ENCODE results near the gene EDNRA. TPM values are rescaled to one million over a fixed set of nuclear protein-coding genes. Genes with fewer than 3 reads are reported as not detected.

Gene EDNRA
- total and polyA plus RNA-seq, 2 donors (not counting 3 experiments of a cell fraction or from before 2014, with no cell fraction given), result 0.01 TPM; not detected in 1

GRCh38 chr4:147582386-147583060 lies 101.6 kb downstream of the EDNRA start:
- Histone ChIP-seq H3K27ac (ENCODE audit: insufficient read depth, low read depth, low read length) (no peak overlapping the region), H2AFZ (ENCODE audit: low read depth, low read length) (no peak overlapping the region), H4K20me1 (replicated peaks; ENCODE audit: control insufficient read depth, extremely low read depth, insufficient read depth, low read length) (no peaks in the 10 kb centered on the region), H3K79me2 (ENCODE audit: control insufficient read depth, insufficient read depth, low read length) (no peaks in the 10 kb centered on the region), H3K9me3 (replicated peaks; ENCODE audit: control insufficient read depth, insufficient read depth, low read length) (no peaks in the 10 kb centered on the region), H3K36me3 (ENCODE audit: control insufficient read depth in 2 of 2, extremely low read depth in 1 of 2, insufficient read depth in 2 of 2, low read length in 2 of 2) (no peaks in the 10 kb centered on the region), H3K4me1 (ENCODE audit: control insufficient read depth, extremely low read depth, insufficient read depth, low read length) (peaks cover 8% of the 10 kb centered on the region), H3K9ac (replicated peaks; ENCODE audit: extremely low read depth, insufficient read depth, low read length) (no peak overlapping the region), H3K4me2 (ENCODE audit: insufficient read depth, low read length) (no peak overlapping the region), H3K4me3 (replicated peaks in 1 of 3; ENCODE audit: insufficient read depth in 1 of 3, low read depth in 1 of 3, low read length in 3 of 3) (no peak overlapping the region), H3K27me3 (ENCODE audit: control insufficient read depth in 2 of 2, insufficient read depth in 2 of 2, low read length in 2 of 2) (no peaks in the 10 kb centered on the region), H3K9me1 (replicated peaks; ENCODE audit: control insufficient read depth, extremely low read depth, insufficient read depth, low read length) (no peaks in the 10 kb centered on the region)
- no peak for FAIRE-seq
- CTCF ChIA-PET, result interaction anchor here (1.3 to 3.5 kb wide), 5 partner anchors 7 to 421 kb away, joined by 3 to 28 read pairs (median 7); no protein-coding TSS in a partner anchor
- TF ChIP-seq, protein P1, sequence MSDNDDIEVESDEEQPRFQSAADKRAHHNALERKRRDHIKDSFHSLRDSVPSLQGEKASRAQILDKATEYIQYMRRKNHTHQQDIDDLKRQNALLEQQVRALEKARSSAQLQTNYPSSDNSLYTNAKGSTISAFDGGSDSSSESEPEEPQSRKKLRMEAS (IDR thresholded peaks at IDR 0.05; ENCODE audit: insufficient read depth, insufficient read length), result no peak
- TF ChIP-seq, protein P2, sequence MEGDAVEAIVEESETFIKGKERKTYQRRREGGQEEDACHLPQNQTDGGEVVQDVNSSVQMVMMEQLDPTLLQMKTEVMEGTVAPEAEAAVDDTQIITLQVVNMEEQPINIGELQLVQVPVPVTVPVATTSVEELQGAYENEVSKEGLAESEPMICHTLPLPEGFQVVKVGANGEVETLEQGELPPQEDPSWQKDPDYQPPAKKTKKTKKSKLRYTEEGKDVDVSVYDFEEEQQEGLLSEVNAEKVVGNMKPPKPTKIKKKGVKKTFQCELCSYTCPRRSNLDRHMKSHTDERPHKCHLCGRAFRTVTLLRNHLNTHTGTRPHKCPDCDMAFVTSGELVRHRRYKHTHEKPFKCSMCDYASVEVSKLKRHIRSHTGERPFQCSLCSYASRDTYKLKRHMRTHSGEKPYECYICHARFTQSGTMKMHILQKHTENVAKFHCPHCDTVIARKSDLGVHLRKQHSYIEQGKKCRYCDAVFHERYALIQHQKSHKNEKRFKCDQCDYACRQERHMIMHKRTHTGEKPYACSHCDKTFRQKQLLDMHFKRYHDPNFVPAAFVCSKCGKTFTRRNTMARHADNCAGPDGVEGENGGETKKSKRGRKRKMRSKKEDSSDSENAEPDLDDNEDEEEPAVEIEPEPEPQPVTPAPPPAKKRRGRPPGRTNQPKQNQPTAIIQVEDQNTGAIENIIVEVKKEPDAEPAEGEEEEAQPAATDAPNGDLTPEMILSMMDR (IDR thresholded peaks at IDR 0.05; ENCODE audit: extremely low read depth in 1 of 2, insufficient read depth in 1 of 2, low read depth in 1 of 2, low read length in 2 of 2), result no peak
- POLR2A ChIA-PET, result no interaction called here
- no TSS peak for BruUV-seq (replicated peaks)
- no peak for DNase-seq (ENCODE audit: low read depth, low spot score)
- intact Hi-C loops (cut with micrococcal nuclease), result no loop called here
- dilution Hi-C loops (cut with MboI; ENCODE audit: extremely low pct_ligation_motif_present, low sequenced_read_pairs), result no loop called here

DNA sequence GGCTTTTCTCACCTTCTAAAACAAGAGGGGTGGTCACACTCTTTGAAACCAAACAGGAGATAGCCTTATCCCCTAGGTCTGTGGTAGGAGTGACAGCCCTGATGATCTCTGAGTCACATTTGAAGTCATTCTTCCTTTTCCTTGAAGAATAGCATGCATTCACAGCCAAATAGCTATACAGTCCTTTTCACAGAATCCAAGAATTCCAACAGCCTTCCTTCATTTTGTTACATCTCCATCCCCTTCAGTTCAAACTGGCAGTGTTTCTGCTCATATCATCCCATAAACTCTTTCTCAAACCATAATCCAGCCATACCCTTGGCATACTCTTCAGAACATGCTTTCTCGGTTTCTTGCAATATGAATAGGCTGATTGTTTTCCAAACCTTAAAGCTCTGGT lies 103.0 kb downstream of the EDNRA start:
- Histone ChIP-seq H3K36me3 (ENCODE audit: control insufficient read depth in 2 of 2, extremely low read depth in 1 of 2, insufficient read depth in 2 of 2, low read length in 2 of 2) (no peaks in the 10 kb centered on the region), H3K27ac (ENCODE audit: insufficient read depth, low read depth, low read length) (no peak overlapping the region), H3K9ac (replicated peaks; ENCODE audit: extremely low read depth, insufficient read depth, low read length) (no peak overlapping the region), H2AFZ (ENCODE audit: low read depth, low read length) (no peak overlapping the region), H3K27me3 (ENCODE audit: control insufficient read depth in 2 of 2, insufficient read depth in 2 of 2, low read length in 2 of 2) (no peaks in the 10 kb centered on the region), H3K9me1 (replicated peaks; ENCODE audit: control insufficient read depth, extremely low read depth, insufficient read depth, low read length) (no peaks in the 10 kb centered on the region), H4K20me1 (replicated peaks; ENCODE audit: control insufficient read depth, extremely low read depth, insufficient read depth, low read length) (no peaks in the 10 kb centered on the region), H3K4me3 (replicated peaks in 1 of 3; ENCODE audit: insufficient read depth in 1 of 3, low read depth in 1 of 3, low read length in 3 of 3) (no peak overlapping the region), H3K79me2 (ENCODE audit: control insufficient read depth, insufficient read depth, low read length) (no peaks in the 10 kb centered on the region), H3K4me2 (ENCODE audit: insufficient read depth, low read length) (no peak overlapping the region), H3K4me1 (ENCODE audit: control insufficient read depth, extremely low read depth, insufficient read depth, low read length) (no peaks in the 10 kb centered on the region), H3K9me3 (replicated peaks; ENCODE audit: control insufficient read depth, insufficient read depth, low read length) (no peaks in the 10 kb centered on the region)
- TF ChIP-seq MYC (IDR thresholded peaks at IDR 0.05; ENCODE audit: low read depth, low read length) (no peak), FOS (IDR thresholded peaks at IDR 0.05; ENCODE audit: borderline replicate concordance, insufficient read depth, low read length) (no peak), POLR2AphosphoS5 (IDR thresholded peaks at IDR 0.05; ENCODE audit: insufficient read depth, low read depth, low read length) (no peak), POLR2A (IDR thresholded peaks at IDR 0.05; ENCODE audit: low read depth, low read length) (no peak), GATA2 (IDR thresholded peaks at IDR 0.05; ENCODE audit: insufficient read depth, insufficient read length, low read depth, low read length) (no peak), JUN (IDR thresholded peaks at IDR 0.05; ENCODE audit: borderline replicate concordance, insufficient read depth, insufficient read length, low read depth) (no peak), EZH2 (IDR thresholded peaks at IDR 0.05; ENCODE audit: borderline replicate concordance, low read depth, low read length, severe bottlenecking) (no peak)
- TF ChIP-seq, protein P2 (IDR thresholded peaks at IDR 0.05; ENCODE audit: extremely low read depth in 1 of 2, insufficient read depth in 1 of 2, low read depth in 1 of 2, low read length in 2 of 2), result no peak
- TF ChIP-seq, protein P1 (IDR thresholded peaks at IDR 0.05; ENCODE audit: insufficient read depth, insufficient read length), result no peak
- dilution Hi-C loops (cut with MboI; ENCODE audit: extremely low pct_ligation_motif_present, low sequenced_read_pairs), result no loop called here
- intact Hi-C loops (cut with micrococcal nuclease), result no loop called here
- no TSS peak for BruUV-seq (replicated peaks)
- ChIA-PET CTCF (interaction anchor here (1.0 to 3.5 kb wide), 4 partner anchors 65 to 423 kb away, joined by 3 to 28 read pairs (median 5); no protein-coding TSS in a partner anchor), POLR2A (no interaction called here)
- FAIRE-seq (no peak), DNase-seq (ENCODE audit: low read depth, low spot score) (no peak)
